GM19023 (cell line): ENCODE results near the gene SLC4A1AP.

ENCODE experiments used
- ATAC-seq: cut with Tn5 transposase; IDR thresholded peaks from one replicate; pipeline ENCODE4 v1.9.1; 2021; ENCODE audit warnings: mild to moderate bottlenecking, moderate library complexity; ENCODE audit not compliant: unreplicated experiment

Gene SLC4A1AP

GRCh38 chr2:27739058-27739373, 75.3 kb downstream of the SLC4A1AP start:
- no peak for ATAC-seq

- ATAC-seq = no peak
These were observed 78.0 kb downstream of the SLC4A1AP start for GRCh38 chr2:27741673-27742072.

- no peak for ATAC-seq
These were observed 78.9 kb downstream of the SLC4A1AP start for GRCh38 chr2:27742571-27742970.
